Lung (tissue), 12 donors: Measurements from ENCODE around the gene ANKRD29. TPM values are rescaled to one million over a fixed set of nuclear protein-coding genes. Genes with fewer than 3 reads are reported as not detected.

Experiments used
- ATAC-seq: fragments of 200-7000 bp; cut with Tn5 transposase; one replicate; pipeline ENCODE4 v1.9.1; 2020; ENCODE audit warnings: moderate number of reproducible peaks; ENCODE audit not compliant: insufficient read depth, low FRiP score
- DNase-seq, 3 donors: peaks; one replicate each; pipeline ENCODE4 v3.0.0-alpha.2; 2013 to 2017
- H3K27ac ChIP-seq, 2 donors: one replicate each; pipeline ENCODE4 v1.5.1; 2013; ENCODE audit warnings: mild to moderate bottlenecking in 2 of 2, moderate library complexity in 2 of 2, control low read depth in 1 of 2, inconsistent platforms in 1 of 2, low read depth in 1 of 2, low read length in 1 of 2
- H3K27me3 ChIP-seq, 3 donors: one replicate each; pipeline ENCODE4 v1.5.1; 2013; ENCODE audit warnings: low read length in 2 of 3; ENCODE audit not compliant: control insufficient read depth in 3 of 3, insufficient read depth in 3 of 3
- H3K36me3 ChIP-seq, 4 donors: one replicate each; pipeline ENCODE4 v1.5.1; 2013; ENCODE audit warnings: low read length in 4 of 4, mild to moderate bottlenecking in 1 of 4, moderate library complexity in 1 of 4; ENCODE audit not compliant: control insufficient read depth in 4 of 4, insufficient read depth in 4 of 4
- H3K4me1 ChIP-seq, 5 donors: one replicate each; pipeline ENCODE4 v1.5.1; 2013; ENCODE audit warnings: low read length in 5 of 5, mild to moderate bottlenecking in 2 of 5, moderate library complexity in 1 of 5; ENCODE audit not compliant: control insufficient read depth in 5 of 5, insufficient read depth in 5 of 5
- H3K4me3 ChIP-seq: one replicate; pipeline ENCODE4 v1.5.1; 2013; ENCODE audit warnings: mild to moderate bottlenecking, control low read depth, moderate library complexity
- H3K9ac ChIP-seq, 2 donors: one replicate each; pipeline ENCODE4 v1.5.1; 2013; ENCODE audit warnings: low read length in 2 of 2, control low read depth in 1 of 2; ENCODE audit not compliant: insufficient read depth in 1 of 2
- H3K9me3 ChIP-seq, 4 donors: one replicate each; pipeline ENCODE4 v1.5.1; 2013; ENCODE audit warnings: low read length in 3 of 4, mild to moderate bottlenecking in 1 of 4, moderate library complexity in 1 of 4; ENCODE audit not compliant: control insufficient read depth in 4 of 4, insufficient read depth in 3 of 4
- WGBS, 2 donors: extraction: QIAGEN DNeasy Blood & Tissue Kit; methylation state at CpG; one replicate each; pipeline ENCODE4 v1.1.7; 2013; 5-methylcytosine and 5-hydroxymethylcytosine counted together
- polyA plus RNA-seq, 2 donors: library from polyadenylated mRNA; stranded (reverse); fragments of 200-250 nt; gene quantifications; one replicate each; pipeline ENCODE4 v1.2.1, GENCODE V29; 2013
- total RNA-seq, 2 donors: library from RNA; depleted of rRNA in 1 of 2; stranded (reverse); fragments of >200 nt in 1 of 2; gene quantifications; one replicate each; pipeline ENCODE4 v1.2.1, GENCODE V29; 2014 to 2021
- TF ChIP-seq, protein P1 (sequence below): IDR thresholded peaks from 2 replicates; pipeline ENCODE4 v1.5.1; 2012; ENCODE audit warnings: mild to moderate bottlenecking; ENCODE audit errors: control extremely low read depth, extremely low read depth
- donor health status: control.
- donor health status: control.
- donor health status: Bipolar disorder and iron deficiency.
- donor health status: healthy.
- donor health status: DM: yes; HTN: yes; CAD: no.

Gene ANKRD29
- total and polyA plus RNA-seq, 4 donors = 12.5 to 60.9 (median 43.0) TPM

DNA sequence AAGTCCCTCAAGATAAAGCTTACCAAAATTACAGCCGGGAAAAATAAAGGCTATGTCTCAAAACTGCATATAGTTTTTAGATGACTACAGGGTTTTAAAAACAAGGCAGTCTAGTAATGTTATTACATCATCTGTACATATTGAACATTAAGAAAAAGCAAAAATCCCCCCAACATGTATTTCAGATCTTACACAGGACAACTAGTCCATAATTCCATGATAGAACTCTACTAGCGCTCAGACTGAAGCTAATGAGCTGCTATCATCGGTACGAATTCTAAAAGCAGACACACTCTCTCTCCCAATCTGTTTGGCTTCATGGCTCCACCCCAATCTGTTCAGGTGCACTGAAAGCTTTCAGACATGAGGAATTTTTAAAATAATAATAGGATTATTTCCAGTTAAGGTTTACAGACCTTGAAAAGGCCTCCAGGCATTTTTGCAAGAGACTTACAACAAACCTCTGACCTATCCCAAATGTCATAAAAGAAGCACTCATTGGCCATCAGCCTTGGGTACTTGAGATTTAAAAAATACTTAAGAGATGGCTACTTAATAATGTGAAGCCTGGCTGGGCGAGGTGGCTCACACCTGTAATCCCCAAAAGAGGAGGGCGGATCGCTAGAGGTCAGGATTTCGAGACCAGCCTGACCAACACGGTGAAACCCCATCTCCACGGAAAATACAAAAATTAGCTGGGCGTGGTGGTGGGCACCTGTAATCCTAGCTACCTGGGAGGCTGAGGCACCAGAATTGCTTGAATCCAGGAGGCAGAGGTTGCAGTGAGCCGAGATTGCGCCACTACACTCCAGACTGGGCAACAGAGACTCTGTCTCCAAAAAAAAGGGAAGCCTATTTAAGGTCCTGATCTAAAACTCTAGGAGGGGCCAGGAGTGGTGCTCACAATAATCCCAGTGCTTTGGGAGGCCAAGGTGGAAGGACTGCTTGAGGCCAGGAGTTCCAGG is 78.4 kb downstream of the ANKRD29 start:
- whole genome bisulfite sequencing, 2 donors = 76 to 88% methylated on average over 13 of the region's 13 CpGs
- H3K9ac ChIP-seq = no peak overlapping the region

DNA sequence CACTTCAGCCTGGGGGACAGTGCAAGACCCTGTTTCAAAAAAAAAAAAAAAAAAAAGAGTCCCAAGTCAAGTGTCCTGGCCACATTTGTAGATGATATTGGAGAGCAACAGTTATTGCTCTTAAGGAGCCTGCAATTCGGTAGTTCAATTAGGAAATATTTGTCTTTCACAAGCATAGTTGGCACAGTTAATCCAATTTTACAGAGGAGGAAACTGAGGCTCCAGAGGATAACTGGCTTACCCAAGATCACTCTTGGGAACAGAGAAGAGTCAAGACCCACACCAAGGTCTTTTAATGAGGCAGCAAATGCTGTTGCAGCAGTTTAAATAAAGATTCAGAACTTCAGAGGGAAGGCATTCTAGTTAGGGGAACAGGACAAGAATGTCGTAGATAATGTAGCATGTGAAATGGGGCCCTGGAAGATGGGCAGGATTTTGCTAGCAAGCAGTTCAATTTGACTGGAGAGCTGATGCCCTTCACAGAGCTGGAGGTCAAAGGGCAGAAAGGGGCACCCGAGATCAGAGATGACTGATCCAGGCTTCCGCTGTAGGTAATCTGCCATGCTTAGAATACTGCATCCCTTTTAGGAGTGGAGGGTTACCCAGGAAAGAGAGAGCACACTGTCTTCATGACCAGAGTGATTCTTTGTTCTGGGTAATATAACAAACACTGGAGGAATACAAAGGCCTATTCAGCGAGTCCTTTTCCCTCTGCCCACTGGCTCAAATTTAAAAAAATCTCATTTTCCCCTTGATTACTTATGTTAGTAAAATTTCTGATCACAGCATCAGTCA is 79.4 kb downstream of the ANKRD29 start:
- DNase-seq (no peak), ATAC-seq (no peak)
- TF ChIP-seq, protein P1, sequence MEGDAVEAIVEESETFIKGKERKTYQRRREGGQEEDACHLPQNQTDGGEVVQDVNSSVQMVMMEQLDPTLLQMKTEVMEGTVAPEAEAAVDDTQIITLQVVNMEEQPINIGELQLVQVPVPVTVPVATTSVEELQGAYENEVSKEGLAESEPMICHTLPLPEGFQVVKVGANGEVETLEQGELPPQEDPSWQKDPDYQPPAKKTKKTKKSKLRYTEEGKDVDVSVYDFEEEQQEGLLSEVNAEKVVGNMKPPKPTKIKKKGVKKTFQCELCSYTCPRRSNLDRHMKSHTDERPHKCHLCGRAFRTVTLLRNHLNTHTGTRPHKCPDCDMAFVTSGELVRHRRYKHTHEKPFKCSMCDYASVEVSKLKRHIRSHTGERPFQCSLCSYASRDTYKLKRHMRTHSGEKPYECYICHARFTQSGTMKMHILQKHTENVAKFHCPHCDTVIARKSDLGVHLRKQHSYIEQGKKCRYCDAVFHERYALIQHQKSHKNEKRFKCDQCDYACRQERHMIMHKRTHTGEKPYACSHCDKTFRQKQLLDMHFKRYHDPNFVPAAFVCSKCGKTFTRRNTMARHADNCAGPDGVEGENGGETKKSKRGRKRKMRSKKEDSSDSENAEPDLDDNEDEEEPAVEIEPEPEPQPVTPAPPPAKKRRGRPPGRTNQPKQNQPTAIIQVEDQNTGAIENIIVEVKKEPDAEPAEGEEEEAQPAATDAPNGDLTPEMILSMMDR = no peak
- Histone ChIP-seq H3K36me3 (peaks cover 0 to 3% (median 2%) of the 10 kb centered on the region in 4 donors), H3K27ac (peak overlapping the region in 1 of 2 donors; percentile 65), H3K27me3 (no peaks in the 10 kb centered on the region), H3K9ac (no peak overlapping the region), H3K9me3 (no peaks in the 10 kb centered on the region), H3K4me1 (peaks cover 0 to 24% (median 9%) of the 10 kb centered on the region in 5 donors), H3K4me3 (no peak overlapping the region)
- 76 to 77% methylated on average over 5 of the region's 5 CpGs for WGBS, 2 donors

More for the DNA sequence above, 78.4 kb downstream of the ANKRD29 start:
- TF ChIP-seq, protein P1 = no peak
- Histone ChIP-seq H3K36me3 (peaks cover 0 to 3% (median 2%) of the 10 kb centered on the region in 4 donors), H3K27ac (peak overlapping the region in 1 of 2 donors; percentile 74), H3K9me3 (no peaks in the 10 kb centered on the region), H3K4me1 (peaks cover 0 to 20% (median 7%) of the 10 kb centered on the region in 5 donors), H3K27me3 (no peaks in the 10 kb centered on the region), H3K4me3 (no peak overlapping the region)
- DNase-seq = no peak
- ATAC-seq = no peak

DNA sequence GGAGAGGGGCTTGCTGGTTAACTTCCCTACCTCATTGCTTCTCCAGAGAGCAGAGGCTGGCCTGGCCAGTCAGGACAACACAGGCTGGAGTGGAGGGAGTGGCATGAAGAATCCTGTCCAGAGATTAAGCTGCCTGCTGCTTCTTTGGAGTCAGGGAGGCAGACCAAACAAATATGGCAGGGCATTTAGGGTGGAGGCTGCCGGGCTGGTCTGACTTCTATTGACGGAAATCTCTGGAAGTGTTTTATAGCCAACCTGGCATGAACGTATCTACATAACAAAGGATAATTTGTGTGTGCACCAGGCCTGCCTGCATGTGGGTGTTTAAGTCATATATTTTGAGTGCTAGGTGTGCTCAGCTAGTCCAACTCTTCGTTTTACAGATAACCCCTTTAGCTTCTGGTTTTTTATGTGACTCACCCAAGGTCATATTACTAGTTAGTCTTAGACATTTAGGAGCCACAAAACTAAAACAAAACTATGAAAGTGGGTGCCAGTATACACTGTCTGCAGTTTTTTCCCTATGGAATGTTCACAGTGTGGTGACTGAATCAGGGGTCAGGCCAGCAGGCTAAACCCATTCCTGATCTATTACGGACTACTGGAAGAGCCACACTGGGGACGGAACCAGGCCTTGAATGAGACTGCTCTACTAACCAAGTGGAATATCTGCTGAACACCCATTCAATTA is 81.9 kb downstream of the ANKRD29 start:
- Histone ChIP-seq H3K4me1 (peaks cover 0 to 24% (median 9%) of the 10 kb centered on the region in 5 donors), H3K27ac (peak overlapping the region in 1 of 2 donors; percentile 73), H3K27me3 (no peaks in the 10 kb centered on the region), H3K4me3 (no peak overlapping the region), H3K9me3 (no peaks in the 10 kb centered on the region), H3K36me3 (peaks cover 0 to 7% (median 1%) of the 10 kb centered on the region in 4 donors), H3K9ac (no peak overlapping the region)
- TF ChIP-seq, protein P1 = no peak
- ATAC-seq (no peak), DNase-seq (no peak)
- 79 to 94% methylated on average over 6 of the region's 6 CpGs for WGBS, 2 donors
